GM12874 (cell line): ENCODE measurements around the gene CTBP2.

Experiments used
- CTCF ChIP-seq: IDR thresholded peaks from 2 replicates; pipeline ENCODE4 v1.5.1; 2011; ENCODE audit warnings: low read depth, mild to moderate bottlenecking, control low read depth, low read length, moderate library complexity; ENCODE audit not compliant: insufficient read depth

The CTBP2 gene

GRCh38 chr10:125032474-125033020 is 127.8 kb downstream of the CTBP2 start:
- TF ChIP-seq CTCF, result no peak

- no peak for TF ChIP-seq CTCF
Measured at GRCh38 chr10:125030567-125031197, 129.7 kb downstream of the CTBP2 start.

- TF ChIP-seq CTCF, result no peak
Measured at GRCh38 chr10:125029584-125030242, 130.7 kb downstream of the CTBP2 start.

DNA sequence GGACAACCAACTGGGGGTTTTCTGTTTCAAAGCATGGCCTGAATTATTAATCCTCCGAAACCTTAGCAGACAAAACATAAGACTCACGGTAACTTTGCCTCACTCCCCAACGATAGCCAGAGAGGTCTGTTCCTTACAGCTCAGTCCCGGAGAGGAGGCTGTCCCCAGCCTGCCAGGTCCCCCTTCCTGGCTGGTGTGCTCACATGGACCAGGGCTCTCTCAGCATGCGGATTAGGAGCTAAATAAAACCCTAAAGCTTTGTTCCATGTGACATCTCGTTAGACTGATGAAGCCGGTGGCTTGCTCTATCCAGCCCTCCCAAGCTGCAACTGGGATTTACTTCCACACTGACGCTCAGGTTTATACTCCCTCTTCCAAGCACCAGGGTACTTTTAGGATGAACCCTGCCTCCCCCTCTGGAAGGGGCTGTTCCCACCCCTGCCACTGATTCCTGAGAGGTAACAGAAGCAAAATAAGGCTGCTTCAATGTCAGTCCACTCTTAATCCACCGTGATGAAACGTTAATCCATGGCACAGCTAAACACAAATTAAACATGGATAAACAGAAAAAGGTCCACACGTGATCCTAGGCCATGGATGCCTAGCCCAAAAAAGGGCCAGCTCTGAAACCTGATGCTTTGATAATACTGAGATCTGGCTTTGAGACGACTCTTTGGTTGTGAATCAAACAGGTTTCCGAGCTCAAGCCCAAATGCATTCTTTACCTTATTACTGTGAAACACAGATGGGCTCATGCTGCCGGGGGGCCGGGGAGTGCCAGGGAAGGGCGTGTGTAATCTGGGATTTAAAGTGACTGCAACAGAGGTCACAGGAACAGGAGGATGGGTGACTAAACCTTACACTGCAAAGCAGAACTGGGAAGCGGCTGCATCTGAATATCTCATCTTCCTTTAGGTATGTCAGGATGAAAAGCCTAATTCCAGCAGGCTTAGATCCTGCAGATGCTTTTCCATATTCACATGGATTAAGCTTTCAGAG is 132.2 kb downstream of the CTBP2 start:
- TF ChIP-seq CTCF, result no peak

GRCh38 chr10:125026974-125027735 is 133.2 kb downstream of the CTBP2 start:
- TF ChIP-seq CTCF, result no peak

DNA sequence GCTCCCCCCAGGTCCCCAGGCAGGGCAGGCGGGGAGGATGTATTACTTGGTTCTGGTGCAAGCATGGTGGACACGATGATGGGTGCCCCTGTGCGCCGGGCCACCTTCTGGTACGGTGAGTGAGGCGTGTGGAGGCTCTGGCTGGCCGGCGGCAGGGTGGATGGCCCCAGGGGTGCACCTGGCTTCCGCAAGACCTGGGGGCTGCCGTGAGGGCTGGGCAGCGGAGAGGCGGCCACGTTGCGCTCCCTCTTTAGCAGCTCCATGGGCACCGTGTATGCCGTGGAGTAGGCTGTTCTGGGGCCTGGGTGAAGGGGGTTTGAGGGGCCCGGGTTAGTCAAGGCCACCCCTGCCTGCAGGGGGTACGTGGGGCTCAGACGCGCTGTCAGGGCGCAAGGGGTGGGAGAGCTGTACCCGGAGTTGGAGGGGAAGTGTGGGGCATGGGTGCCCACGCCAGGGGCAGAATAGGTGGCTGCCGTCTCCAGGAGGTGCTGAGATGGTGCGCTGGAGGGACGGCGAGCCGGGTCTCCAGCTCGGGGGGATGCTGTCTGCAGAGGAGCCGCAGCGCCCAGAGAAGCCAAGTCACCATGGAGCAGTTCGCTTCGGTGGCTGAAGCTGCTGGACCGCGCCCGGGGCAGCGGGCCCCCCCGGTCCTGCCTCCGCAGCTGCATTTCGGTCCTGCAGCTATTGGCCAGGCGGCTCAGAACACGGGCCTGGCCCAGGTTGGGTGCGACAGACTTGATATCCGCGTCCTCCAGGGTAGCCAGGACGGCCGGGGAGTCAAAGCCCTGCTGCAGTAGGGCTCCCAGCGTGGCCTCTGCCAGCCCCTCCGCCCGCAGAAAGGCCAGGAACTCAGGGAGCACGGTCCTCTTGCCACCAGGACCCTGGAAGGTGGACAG is 134.1 kb downstream of the CTBP2 start:
- no peak for TF ChIP-seq CTCF
